C4-2B (cell line): ENCODE data around the gene LYRM4.

Experiments used
- ZFX ChIP-seq: fragments of 450-650 bp; IDR thresholded peaks from 2 replicates; pipeline ENCODE4 v1.6.1; 2017
- TF ChIP-seq, protein P1 (sequence below): fragments of 450-650 bp; conservative IDR thresholded peaks from 2 replicates; pipeline ENCODE4 v1.5.1; 2017; ENCODE audit warnings: mild to moderate bottlenecking

DNA sequence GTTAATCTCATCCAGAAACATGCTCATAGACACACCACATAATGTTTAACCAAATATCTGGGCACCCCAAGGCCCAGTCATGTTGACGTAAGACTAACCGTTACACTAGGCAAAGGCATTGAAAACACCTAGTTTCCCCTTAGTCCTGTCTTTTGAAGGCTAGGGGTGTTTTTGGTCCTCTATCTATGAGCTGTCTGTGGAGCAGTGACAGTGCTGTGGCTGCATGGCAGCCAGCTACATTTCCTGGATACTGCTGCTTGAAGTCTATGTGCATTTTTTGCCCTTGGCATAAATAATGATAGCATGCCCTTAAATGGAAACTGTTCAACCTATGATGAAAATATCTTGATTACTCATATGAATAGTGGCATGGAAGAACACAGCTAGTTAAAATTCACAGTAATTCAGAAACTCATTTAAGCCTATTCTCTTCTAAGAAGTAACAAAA is 19.2 kb upstream of the LYRM4 start:
- TF ChIP-seq, protein P1, sequence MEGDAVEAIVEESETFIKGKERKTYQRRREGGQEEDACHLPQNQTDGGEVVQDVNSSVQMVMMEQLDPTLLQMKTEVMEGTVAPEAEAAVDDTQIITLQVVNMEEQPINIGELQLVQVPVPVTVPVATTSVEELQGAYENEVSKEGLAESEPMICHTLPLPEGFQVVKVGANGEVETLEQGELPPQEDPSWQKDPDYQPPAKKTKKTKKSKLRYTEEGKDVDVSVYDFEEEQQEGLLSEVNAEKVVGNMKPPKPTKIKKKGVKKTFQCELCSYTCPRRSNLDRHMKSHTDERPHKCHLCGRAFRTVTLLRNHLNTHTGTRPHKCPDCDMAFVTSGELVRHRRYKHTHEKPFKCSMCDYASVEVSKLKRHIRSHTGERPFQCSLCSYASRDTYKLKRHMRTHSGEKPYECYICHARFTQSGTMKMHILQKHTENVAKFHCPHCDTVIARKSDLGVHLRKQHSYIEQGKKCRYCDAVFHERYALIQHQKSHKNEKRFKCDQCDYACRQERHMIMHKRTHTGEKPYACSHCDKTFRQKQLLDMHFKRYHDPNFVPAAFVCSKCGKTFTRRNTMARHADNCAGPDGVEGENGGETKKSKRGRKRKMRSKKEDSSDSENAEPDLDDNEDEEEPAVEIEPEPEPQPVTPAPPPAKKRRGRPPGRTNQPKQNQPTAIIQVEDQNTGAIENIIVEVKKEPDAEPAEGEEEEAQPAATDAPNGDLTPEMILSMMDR: no peak
- TF ChIP-seq ZFX: no peak
